PFSK-1 (cell line): ENCODE measurements around the gene IGSF9.

Experiments
- FOXP2 ChIP-seq: optimal IDR thresholded peaks from 2 replicates; pipeline ENCODE3; 2011; ENCODE audit warnings: borderline replicate concordance, control low read depth, inconsistent platforms; ENCODE audit not compliant: insufficient read depth; ENCODE audit errors: extremely low read length, extremely low read depth
- POLR2AphosphoS5 ChIP-seq: IDR thresholded peaks from 2 replicates; pipeline ENCODE4 v1.6.1; 2012; ENCODE audit warnings: low read depth, mild to moderate bottlenecking, control low read depth, low read length, moderate library complexity
- REST ChIP-seq, 2 experiments: IDR thresholded peaks; 2 replicates each; pipeline versions ENCODE4 v1.6.1 to v1.8.0; 2011 to 2012; ENCODE audit warnings: low read depth in 2 of 2, low read length in 2 of 2, control low read depth in 1 of 2, inconsistent platforms in 1 of 2, mild to moderate bottlenecking in 1 of 2, moderate library complexity in 1 of 2; ENCODE audit not compliant: insufficient read depth in 1 of 2
- SIN3A ChIP-seq: IDR thresholded peaks from 2 replicates; pipeline ENCODE4 v1.6.1; 2012; ENCODE audit warnings: mild to moderate bottlenecking, low read length, moderate library complexity, borderline replicate concordance; ENCODE audit not compliant: insufficient read depth
- TAF1 ChIP-seq: IDR thresholded peaks from 2 replicates; pipeline ENCODE4 v1.6.1; 2012; ENCODE audit warnings: low read length, control low read depth, borderline replicate concordance; ENCODE audit not compliant: insufficient read depth

IGSF9 gene

GRCh38 chr1:159935305-159935704, 10.1 kb downstream of the IGSF9 start:
- TF ChIP-seq TAF1 (no peak), FOXP2 (no peak), SIN3A (no peak), POLR2AphosphoS5 (no peak), REST (IDR thresholded peaks at IDR 0.05; ENCODE audit: insufficient read depth in 1 of 2, low read depth in 2 of 2, low read length in 2 of 2) (no peak)

- TF ChIP-seq SIN3A (no peak), REST (IDR thresholded peaks at IDR 0.05; ENCODE audit: insufficient read depth in 1 of 2, low read depth in 2 of 2, low read length in 2 of 2) (no peak), FOXP2 (no peak), POLR2AphosphoS5 (no peak), TAF1 (no peak)
These were observed 11.0 kb downstream of the IGSF9 start for GRCh38 chr1:159934136-159935039.

DNA sequence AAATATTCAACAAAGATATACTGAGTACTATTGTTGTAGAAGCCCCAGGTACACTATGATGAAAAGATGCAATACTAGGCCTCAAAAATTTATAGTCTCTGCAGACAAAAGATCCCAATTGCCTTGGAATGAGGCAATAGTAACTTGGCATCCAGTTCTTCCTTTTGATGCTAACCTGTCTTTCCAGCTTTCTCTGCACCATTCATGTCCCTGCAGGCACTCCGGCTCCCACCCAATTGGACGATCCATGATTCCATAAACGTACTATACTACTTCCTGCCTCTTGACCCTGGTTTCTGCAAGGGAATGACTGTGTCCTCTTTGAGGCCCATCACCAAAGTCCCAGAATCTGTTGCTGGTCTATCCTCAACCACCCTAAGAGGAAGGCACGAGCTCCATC, 12.1 kb downstream of the IGSF9 start:
- TF ChIP-seq FOXP2 (no peak), REST (IDR thresholded peaks at IDR 0.05; ENCODE audit: insufficient read depth in 1 of 2, low read depth in 2 of 2, low read length in 2 of 2) (no peak), TAF1 (no peak), POLR2AphosphoS5 (no peak), SIN3A (no peak)

DNA sequence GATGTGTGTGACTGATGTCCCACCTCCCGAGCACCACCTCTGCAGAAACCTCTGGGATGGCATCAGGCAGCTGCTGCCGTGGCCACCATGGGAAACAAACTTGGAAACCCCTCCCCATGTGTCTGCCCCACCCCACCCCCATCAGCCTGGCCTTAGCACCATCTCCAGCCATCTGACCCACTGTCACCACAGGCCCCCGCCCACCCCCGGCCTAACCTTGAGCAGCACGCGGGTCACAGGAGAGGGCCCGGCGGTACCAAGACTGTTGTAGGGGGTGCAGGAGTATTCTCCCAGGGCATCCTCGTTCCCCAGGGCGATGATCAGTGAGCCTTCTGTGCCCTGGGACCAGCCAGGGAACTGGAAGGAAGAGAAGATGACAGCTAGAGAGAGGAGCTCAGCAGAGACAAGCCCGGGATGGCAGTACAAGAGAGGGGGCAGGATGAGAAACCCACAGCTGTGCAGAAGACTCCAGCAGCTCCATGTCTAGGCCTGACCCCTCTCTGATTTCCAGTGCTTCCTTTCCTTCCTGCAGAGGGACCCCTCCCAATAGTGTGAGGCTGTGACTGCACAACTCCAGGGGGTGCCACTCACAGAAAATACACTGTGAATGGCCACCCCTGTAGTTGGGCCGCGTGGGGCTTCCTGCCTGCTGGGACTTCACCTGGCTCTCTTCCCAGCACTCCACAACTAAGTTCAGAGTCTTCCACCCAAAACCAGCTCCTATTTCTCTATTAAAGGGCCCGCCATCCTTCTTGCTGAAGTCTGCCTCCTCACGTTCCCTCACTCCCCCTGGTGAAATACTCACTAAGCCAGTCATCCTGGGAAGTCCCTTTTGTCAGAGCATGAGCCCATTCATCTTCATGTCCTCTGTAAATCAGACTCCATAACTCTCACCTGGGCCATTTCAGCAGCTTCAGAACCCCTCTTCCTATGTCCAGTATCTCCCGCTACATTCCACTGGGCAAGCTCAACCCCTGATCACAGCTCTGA, 12.8 kb downstream of the IGSF9 start:
- TF ChIP-seq REST (IDR thresholded peaks at IDR 0.05; ENCODE audit: insufficient read depth in 1 of 2, low read depth in 2 of 2, low read length in 2 of 2) (no peak), POLR2AphosphoS5 (no peak), FOXP2 (no peak)

GRCh38 chr1:159931795-159932173, 13.6 kb downstream of the IGSF9 start:
- no peak for TF ChIP-seq SIN3A
- no peak for TF ChIP-seq TAF1
